ENCODE measurements around the gene TFF3.

The TFF3 gene

DNA sequence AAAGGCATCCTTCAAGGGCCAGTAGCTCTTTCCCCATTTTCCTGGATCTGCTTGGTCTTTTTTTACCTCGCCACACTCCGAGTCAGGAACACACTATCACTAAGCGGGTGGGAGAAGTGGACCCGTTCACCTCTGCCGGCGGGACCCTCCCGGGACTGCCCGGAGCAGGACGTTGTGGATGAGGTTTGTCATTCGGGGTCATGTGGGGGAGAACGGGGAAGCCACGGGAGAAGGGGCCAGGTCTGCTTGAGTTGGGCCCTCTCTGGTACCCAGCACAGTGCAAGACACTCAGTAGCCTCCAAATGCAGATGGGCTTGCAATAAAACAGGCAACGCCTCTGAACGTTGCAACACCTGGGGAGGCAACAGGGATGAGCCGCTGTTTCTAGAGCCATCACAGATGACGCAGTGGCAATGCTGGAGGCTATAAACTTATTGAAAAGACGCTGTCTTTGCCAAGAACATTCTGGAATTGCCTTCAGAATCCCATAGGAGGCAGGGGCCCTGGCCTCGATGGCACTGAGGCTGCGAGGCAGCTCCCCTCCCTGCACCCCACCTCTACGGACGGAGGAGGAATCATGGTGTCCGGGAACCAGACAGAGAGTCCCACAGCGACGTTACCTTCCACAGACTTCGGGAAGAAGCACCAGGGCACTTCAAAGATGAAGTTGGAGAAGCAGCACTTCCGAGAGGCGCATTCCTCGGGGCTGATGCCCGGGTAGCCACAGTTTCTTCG is 31.8 kb upstream of the TFF3 start:
- no peak for DNase-seq

DNA sequence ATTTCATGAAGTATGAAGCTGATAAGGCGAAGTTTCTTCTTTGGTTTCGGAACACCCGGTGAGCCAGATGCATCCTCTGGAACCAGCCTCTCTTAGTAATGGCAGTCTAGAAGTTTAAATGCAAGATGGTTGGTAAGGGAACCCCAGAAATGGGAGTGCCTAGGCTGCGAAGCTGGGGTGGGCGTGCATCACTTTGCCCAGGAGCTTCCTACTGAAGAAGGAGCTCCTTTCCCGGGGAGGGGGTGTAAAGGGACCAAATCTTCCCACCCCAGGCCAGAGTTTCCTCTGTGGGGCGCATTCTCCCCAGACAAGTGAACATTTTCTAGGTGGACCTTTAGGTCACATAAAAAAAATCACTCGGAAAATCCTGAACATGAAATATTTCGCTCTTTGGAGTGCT is 31.2 kb upstream of the TFF3 start:
- no peak for DNase-seq

DNA sequence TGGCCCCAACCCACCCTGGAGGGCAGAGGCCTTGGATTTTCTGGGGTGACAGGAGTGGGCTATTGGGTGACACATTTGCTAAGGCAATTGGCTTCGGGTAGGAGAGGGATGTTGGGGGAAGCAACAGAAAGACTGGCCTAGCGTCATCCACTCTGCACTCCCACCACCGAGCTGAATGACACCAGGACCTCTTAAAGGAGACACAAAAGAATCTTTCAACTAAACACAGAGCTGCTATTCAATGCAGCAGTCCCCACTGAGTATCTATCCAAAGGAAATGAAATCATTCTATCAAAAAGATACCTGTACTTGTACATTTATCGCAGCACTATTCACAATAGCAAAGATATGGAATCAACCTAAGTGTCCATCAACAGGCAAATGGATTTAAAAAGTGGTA is 29.4 kb upstream of the TFF3 start:
- no peak for DNase-seq

DNA sequence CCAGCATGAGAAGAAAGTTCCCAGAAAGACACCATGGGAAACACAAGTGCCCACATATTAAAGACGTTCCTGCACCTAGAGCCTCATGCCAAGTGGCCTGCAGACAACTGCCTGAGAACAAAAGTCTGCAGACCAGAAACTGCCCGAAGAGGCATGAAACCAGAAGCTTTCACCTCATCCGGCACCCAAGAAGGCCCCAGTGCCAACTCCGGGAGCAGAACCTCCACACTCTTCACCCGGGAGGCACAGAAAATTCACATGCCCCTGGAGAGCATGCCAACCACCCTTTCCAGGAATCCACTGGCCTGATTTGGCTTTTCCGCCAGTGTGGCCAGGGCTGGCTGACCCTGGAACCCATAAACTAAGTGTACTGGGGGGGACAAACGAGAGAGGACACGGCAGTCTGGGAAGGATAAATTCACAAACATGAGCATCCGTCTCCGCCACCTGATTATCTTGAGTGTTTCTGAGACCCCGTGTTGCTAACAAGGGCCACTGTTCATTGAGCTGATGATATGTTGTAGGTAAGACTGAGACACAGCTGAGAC is 28.8 kb upstream of the TFF3 start:
- no peak for DNase-seq

DNA sequence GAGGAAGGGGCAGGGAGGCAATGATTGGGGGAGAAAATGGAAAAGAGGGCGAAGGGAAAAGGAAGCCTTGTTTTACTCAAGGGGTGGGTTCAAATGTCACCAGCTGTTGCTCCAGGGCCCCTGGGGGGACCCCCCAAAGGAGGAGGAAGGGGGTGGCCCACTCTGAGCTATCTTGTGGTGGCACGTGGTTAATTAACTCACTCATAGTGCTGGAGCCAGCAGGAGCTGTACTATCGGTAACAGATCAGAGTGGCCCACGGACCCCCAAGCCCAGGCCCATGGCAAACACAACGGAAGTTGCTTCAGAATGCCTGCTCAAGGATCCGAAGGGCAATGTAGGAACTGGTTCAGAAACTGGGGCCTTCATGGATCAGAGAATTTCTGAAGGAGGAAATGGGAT is 28.3 kb upstream of the TFF3 start:
- no peak for DNase-seq

DNA sequence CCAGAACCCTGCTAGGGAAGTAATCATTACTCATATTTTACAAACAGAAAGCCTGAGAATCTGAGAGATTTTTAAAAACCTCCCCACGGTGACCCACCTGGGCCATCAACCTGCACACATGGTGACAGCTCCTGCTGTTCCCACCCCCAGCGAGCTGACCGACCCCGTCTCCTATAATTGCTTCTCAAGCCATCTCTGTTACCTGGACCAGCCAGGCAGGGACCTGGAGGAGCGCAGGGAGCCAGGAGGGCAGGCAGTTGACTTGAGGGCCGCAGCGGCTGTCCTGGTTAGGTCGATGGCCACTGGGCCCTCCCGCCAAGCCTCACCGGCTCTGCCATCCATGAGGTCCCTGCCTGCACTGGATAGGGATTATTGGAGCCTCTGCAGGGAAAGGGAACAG is 27.9 kb upstream of the TFF3 start:
- DNase-seq: no peak

DNA sequence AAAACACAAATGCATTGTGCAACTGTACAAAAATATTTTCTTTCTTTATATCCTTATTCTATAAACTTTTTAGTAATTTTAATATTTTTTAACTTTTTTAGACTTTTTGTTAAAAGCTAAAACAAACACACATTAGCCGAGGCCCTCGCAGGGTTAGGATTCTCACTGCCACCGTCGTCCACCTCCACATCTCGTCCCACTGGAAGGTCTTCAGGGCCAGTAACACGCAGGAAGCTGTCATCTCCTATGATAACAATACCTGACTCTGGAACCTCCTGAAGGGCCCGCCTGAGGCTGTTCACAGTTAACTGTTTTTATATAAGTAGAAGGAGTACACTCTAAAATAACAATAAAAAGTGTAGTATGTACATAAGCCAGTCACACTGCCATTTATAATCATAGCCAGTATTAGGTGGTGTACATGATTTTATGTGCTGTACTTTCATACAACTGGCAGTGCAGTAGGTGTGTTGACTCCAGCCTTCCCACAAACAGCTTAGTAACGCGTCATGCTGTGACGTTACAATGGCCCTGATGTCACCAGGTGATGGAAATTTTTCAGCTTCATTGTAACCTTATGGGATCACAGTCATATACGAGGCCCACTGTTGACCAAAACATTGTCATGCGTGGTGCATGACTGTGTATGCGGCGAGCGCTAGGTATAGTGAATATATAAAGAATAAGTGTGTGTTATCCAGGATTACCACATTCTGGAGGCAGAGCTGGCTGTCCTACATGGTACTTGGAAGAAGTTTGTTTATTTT is 26.8 kb upstream of the TFF3 start:
- DNase-seq: no peak

DNA sequence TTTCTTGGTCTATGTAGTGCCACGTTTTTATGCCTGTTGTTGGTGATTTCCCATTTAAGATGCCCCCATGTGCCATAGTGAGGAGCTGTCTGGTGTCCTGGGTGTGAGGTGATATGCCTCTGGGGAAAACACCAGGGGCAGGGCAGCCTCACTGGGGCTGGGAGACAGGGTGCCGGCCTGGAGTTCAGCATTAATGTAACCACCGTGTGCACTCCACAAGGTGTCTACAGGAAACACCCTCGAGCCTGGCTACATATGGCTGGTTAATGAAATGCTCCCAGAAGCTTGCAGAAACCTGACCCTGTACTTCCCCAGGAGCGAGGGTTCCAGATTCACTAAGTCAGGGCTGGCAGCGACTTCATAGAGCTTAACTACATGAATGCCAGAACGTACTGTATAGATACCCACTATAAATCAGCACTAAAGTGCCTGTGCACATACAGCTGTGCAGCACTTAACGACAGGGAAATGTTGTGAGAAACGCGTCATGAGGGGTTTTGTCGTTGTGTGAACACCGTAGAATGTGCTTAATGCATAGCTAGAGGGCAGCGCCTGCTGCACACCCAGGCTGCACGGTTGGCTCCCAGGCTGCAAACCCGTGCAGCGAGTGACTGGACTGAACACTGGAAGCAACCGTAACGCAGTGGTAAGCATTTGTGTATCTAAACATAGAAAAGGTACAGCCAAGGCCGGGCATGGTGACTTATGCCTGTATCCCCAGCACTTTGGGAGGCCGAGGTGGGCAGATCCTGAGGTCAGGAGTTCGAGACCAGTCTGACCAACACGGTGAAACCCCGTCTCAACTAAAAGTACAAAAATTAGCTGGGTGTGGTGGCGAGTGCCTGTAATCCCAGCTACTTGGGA is 25.2 kb upstream of the TFF3 start:
- DNase-seq: no peak

DNA sequence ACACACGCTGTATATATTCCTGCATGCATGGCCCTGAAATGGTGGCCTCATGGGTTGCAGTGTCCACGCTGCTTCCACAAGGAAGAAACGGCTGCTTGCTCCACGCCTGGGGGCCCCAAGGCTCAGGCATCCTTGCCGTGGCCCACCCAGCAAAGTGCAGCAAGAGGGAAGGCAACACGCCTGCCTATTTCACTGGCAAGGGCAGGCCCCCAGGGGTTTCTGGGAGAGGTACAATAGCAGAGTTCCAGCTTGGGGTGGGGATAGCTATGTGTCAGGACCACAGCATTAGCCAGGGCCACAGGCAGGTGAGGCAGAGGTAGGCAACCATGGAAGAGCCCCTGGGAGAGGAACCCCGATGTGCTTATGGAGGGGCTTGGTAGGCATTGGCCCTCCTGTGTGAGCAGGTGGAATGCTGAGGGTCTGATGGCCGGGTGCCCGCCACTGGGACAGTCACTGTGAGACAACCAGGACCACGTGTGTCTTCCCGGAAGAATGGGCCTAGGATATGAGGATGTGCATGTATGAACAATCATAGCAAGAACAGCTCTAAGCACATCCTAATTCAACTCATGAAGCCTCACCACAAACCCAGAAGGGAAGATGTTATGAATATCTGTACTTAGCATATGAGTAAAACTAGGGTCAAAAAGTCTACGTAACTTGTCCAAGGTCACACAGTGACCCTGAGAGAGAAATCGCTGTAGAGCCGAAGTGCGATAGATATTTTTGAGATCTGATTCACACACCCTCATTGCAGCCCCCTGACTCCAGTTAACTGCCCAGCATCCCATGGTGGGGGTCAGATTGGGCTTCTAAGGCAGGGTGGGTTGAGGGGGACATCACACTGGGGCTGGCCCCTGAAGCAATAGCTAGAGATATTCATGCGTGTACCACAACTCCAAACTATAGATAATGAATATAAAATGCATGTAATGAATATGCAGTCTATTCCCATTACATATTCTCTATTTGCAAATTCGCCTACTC is 23.8 kb upstream of the TFF3 start:
- DNase-seq: no peak

DNA sequence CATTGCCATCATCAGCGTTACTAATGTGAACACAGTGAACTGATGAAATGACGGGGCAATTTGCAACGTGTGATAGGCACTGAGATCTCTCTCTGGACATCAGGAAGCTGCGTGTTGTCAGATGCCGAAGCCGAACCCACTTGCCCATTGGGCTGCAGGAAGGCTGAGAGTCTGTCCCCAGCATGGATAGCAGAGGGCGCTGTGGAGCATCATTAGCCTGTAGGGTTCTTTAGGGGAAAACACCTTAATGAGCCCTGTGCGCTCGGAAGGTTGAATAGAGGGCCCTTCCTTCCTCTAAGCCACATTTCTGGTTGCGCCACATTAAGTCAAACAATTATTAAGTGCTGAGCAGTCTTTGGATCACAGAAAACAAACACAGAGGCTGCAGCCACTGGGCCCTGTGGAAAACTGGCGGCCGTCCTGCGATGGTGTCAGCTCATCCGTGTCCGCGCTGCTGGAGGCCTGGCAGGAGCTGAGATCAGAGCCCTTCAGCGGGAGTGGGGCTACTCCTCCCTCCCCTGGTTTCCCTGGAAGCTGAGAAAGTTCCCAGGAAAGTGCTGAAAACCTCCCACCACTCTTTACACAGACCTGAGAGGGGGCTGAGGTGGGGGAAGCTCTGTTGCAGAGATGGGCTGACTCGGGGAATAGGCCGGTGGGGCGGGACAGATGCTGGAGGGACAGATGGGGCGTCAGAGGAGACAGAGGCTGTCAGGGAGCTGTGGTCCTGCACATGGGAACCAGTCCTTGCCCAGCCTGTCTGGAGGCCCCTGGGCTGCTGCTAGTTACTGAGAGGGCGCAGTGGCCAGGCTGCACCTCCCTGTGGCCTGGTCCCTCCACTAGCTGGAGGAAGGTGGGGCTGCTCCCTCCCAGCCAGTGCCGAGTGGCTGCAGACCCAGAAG is 22.9 kb upstream of the TFF3 start:
- DNase-seq: peak; percentile 79

DNA sequence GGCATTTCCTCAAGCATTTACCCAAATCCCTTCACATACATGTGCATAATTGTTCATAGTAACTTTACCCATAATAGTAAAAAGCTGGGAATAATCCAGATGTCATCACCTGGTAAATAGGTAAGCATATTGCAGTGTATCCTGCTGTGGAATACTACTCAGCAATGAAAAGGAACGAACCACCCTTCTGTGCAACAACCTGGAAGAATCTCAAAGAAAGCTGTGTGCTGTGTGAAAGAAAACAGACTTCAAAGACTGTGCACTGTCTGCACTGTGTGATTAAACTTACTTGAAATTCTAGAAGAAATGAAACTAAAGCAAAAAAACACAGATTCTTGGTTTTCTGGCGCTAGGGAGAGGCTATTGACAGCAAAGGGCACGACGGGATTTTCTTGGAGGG is 22.1 kb upstream of the TFF3 start:
- no peak for DNase-seq

DNA sequence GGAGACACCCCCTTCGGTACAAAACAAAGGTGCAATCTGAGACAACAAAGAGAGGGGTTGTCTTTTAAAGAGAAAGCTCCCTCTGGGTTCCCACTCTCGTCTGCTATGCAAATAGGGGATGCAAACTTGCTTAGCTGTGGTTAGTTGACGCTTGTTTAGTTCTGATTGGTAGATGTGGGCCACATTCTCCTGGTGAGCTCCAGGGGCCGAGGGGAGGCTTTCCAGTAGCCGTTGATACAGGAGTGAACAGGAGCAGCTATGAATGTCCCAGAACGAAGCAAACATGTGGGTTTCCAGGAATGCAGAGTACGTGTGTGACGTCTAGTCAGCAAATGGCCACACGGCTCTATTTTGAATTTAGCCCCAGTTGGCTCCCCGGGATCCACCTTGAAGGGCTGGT is 20.8 kb upstream of the TFF3 start:
- no peak for DNase-seq

DNA sequence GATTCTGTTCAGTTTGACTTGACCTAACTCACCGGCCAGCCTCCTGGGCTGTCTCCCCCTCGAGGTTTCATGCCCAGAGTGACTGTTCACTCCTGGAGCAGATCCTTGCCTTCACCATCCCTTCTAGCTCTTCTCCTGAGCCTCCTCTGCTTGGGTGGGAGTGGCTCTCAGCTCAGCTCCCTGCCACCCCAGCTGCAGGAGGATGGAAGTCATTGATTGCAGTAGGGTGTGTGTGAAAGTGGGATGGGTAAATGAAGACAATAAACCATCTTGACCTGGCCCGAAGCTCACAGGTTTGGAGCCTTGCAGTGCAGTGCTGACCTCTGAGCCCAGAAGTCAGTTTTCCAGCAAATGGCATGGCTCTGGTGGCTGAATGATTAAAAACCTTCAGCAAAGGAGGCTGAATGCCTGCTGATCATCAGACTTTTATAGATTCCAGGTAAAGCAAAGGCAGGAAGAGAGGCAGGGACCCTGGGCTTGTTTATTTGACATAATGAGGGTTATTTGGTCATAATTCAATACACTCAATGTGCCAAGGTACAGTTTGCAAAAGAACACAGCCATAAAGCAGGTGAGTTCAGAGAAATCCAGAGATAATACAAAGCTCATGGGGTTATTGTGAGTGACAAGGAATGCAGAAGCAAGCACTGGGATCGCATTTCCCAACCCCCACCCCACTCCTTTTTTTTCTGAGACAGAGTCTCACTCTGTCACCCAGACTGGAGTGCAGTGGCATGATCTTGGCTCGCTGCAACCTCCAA is 17.5 kb upstream of the TFF3 start:
- no peak for DNase-seq

DNA sequence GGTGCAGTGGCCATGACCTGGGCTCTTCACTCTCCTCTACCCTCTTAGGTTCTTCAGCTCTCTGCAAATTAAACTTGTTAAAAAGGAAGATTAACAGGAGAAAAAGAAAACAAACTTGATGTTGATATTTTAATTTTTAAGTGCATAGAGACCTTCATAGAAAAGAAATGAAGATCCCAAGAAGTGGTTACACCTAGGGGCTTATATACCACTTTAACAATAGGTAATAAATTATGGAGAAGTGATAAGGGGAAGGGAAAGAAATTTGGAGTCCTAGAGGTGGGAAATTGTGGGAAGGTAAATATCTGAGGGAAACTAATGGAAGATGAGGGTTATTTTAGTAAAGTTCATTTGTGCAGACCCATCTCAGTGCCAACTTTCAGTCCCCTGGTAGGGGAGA is 16.5 kb upstream of the TFF3 start:
- no peak for DNase-seq

DNA sequence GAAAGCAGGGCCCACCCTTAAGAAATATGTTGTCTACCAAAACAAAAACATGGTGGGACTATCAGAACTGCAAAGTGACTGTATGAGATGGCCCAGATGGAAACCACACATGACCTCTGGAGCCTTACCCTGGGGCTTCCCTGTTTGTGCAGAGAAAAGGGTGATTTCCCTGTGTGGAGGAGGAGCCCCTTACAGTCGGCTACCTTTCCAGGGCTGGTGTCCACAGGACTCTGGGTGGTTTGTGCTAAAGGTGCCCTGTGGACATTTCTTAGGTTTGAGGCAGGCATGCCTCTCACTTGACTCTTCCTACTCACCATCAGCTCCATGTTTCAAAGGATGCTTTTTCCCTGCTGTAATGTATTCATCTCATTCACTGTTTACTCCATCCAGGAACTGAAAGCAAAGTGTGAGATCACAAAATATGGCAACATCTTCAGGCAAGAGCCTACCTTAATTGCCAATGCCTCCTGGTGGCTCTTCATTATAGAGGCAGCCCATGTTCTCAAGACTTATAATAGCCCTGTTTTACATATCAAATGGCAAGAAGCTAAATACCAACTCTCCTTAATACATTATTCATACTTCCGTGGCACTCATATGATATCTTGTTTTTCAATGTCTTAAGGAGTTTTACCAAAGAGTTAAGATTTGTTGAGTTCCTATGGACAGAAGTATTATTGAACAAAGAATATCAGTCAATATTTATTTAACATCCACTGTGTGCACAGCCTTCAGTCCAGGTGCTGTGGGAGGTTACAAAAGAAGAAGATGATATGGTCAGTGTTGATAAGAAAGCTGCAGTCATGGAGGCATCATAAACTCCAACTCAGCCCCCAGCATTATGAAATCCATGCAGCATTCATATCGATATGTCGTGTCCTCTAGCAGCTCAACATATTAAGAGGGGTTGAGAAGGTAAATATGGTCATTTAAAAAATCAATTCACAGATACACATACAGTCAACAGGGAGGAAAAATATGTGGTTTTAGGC is 15.5 kb upstream of the TFF3 start:
- DNase-seq: no peak

DNA sequence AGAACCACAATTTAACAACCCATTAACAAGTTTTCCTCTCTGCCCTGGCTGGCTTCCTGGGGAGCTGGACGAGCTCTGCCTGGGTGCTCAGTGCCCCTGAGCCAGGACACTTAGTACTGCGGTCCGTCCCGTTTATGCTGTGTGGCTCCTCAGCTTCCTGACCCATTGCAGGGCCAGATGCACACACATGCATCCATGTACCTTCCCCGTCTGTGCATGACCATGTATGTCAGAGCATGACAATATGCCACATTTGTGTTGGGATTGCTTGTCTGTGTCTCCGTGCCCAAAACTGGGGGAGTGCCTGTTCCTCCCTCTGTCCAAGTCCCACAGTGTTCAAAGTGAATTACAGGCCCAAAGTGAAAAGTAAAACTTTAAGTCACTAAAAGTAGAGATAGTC is 9.7 kb upstream of the TFF3 start:
- DNase-seq: no peak

DNA sequence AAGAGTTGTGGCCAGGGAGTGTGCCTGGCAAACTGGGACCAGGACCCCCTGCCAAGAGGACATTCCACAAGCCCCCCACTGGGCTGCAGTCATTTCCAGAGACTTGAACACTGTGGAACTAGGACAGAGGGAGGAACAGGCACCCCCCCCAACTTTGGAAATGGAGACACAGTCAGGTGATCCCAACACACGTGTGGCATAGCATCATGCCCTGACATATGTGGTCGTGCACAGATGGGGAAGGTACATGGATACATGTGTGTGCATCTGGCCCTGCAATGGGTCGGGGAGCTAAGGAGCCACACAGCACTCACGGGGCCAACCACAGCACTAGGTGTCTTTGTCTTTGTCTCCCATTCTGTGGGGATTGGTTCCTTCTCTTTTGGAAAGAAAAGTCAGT is 6.6 kb upstream of the TFF3 start:
- DNase-seq: no peak

DNA sequence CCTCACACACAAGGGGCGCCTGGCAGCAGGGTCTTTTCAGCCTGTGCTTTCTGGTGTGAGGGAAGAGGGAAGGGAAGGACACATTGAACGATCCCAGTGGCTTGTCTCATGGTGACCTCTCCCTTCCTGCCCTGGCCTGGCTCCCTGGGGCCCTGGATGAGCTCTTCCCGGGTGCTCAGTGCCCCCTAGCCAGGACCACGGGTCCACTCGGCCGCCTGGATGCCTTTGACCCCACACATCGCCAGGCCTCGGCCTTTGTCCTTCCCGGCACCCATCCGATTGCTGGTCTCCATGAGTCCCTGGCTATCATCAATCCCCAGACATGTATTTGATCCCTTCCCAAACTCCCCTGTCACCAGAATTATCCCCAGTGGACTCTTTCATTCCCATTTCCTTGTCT is 6.0 kb upstream of the TFF3 start:
- DNase-seq: no peak

DNA sequence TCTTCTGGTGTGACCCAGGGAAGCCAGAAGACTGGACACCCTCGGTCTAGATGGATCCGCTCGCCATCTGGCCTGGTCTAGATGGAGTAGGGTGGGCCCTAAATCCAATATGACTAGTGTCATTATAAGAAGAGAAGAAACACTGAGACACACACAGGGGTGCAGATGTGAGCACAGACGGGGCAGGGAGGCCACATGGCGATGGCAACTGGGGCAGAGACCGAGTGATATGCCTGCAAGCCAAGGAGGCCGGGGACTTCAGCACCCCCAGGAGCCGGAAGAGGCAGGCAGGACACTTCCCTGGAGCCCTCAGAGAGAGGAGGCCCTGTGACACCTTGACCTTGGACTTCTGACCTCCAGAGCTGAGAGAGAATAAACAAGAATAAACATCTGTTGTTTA is 5.6 kb upstream of the TFF3 start:
- DNase-seq: no peak
